Small intestine (tissue), 7 donors: ENCODE results near the gene MYD88. TPM values are rescaled to one million over a fixed set of nuclear protein-coding genes. Genes with fewer than 3 reads are reported as not detected.

ENCODE experiments used
- DNase-seq, 2 donors: peaks; one replicate each; pipeline versions ENCODE4 v3.0.0 to v3.0.0-alpha.2; 2013
- FAIRE-seq: peaks from 2 replicates; lab custom pipeline; 2012; peaks lifted over from hg19 to GRCh38; lab: Jason Lieb, UNC
- H3K27ac ChIP-seq, 3 donors: one replicate each; pipeline ENCODE4 v1.5.1; 2013; ENCODE audit warnings: low read length in 2 of 3, mild to moderate bottlenecking in 2 of 3, control low read depth in 1 of 3, inconsistent platforms in 1 of 3, low read depth in 1 of 3, moderate library complexity in 1 of 3
- H3K27me3 ChIP-seq, 3 donors: one replicate each; pipeline ENCODE4 v1.6.1; 2013; ENCODE audit warnings: low read length in 3 of 3, inconsistent platforms in 1 of 3; ENCODE audit not compliant: control insufficient read depth in 3 of 3, insufficient read depth in 3 of 3
- H3K36me3 ChIP-seq, 3 donors: one replicate each; pipeline ENCODE4 v1.6.1; 2013; ENCODE audit warnings: low read length in 3 of 3, inconsistent platforms in 1 of 3, low read depth in 1 of 3, mild to moderate bottlenecking in 1 of 3, moderate library complexity in 1 of 3; ENCODE audit not compliant: control insufficient read depth in 3 of 3, insufficient read depth in 2 of 3
- H3K4me1 ChIP-seq, 3 donors: one replicate each; pipeline ENCODE4 v1.6.1; 2013; ENCODE audit warnings: low read length in 2 of 3, inconsistent platforms in 1 of 3, low read depth in 1 of 3, mild to moderate bottlenecking in 1 of 3, moderate library complexity in 1 of 3; ENCODE audit not compliant: control insufficient read depth in 3 of 3, insufficient read depth in 2 of 3
- H3K4me3 ChIP-seq, 3 donors: one replicate each; pipeline ENCODE4 v1.5.1; 2013; ENCODE audit warnings: low read length in 3 of 3, control low read depth in 1 of 3, inconsistent platforms in 1 of 3, low read depth in 1 of 3, mild to moderate bottlenecking in 1 of 3, moderate library complexity in 1 of 3
- H3K9me3 ChIP-seq, 2 donors: one replicate each; pipeline ENCODE4 v1.6.1; 2013; ENCODE audit warnings: low read depth in 1 of 2, low read length in 1 of 2; ENCODE audit not compliant: control insufficient read depth in 2 of 2, insufficient read depth in 1 of 2
- WGBS, 3 donors: extraction: QIAGEN DNeasy Blood & Tissue Kit; methylation state at CpG; one replicate each; pipeline ENCODE4 v1.1.7; 2013; 5-methylcytosine and 5-hydroxymethylcytosine counted together
- polyA plus RNA-seq, 4 donors: library from polyadenylated mRNA; stranded (reverse) in 3 of 4; unstranded in 1 of 4; fragments of 200-250 nt in 3 of 4; fragments of 120-200 nt in 1 of 4; gene quantifications; one replicate each; pipeline versions ENCODE4 v1.2.1 to v1.2.3, GENCODE V29; 2013
- donor health status: healthy with polysubstance abuse.
- donor health status: control.
- donor health status: control.
- donor health status: Bipolar disorder and iron deficiency.
- donor health status: healthy.

The MYD88 gene
- polyA plus RNA-seq, 4 donors = 30.5 to 62.2 (median 41.8) TPM

- no peaks in the 10 kb centered on the region for H3K9me3 ChIP-seq
- no peaks in the 10 kb centered on the region for H3K36me3 ChIP-seq
- peak in 1 of 2 donors; percentile 63 for DNase-seq
- WGBS, 3 donors = 0 to 1% (median 1%) methylated on average over 51 to 62 of the region's 62 CpGs
- H3K4me3 ChIP-seq = peak overlapping the region; percentile 68 to 90 (median 78)
- no peak for FAIRE-seq
- H3K4me1 ChIP-seq = peaks cover 10 to 12% (median 10%) of the 10 kb centered on the region in 3 donors
- peak overlapping the region; percentile 90 to 98 (median 92) for H3K27ac ChIP-seq
- no peaks in the 10 kb centered on the region for H3K27me3 ChIP-seq
Observed at GRCh38 chr3:38165722-38166387, 27.4 kb downstream of the MYD88 start.

- 83 to 90% (median 85%) methylated on average over 4 of the region's 4 CpGs for WGBS, 3 donors
- FAIRE-seq (no peak), DNase-seq (no peak)
- Histone ChIP-seq H3K4me1 (peaks cover 10 to 12% (median 11%) of the 10 kb centered on the region in 3 donors), H3K27me3 (no peaks in the 10 kb centered on the region), H3K36me3 (no peaks in the 10 kb centered on the region), H3K27ac (no peak overlapping the region), H3K4me3 (no peak overlapping the region), H3K9me3 (no peaks in the 10 kb centered on the region)
Observed at GRCh38 chr3:38167591-38167990, 29.1 kb downstream of the MYD88 start.

GRCh38 chr3:38168151-38169026 is 29.9 kb downstream of the MYD88 start:
- no peak overlapping the region for H3K4me3 ChIP-seq
- 94 to 95% (median 94%) methylated on average over 4 of the region's 4 CpGs for WGBS, 3 donors
- no peak for FAIRE-seq
- H3K36me3 ChIP-seq = no peaks in the 10 kb centered on the region
- peaks cover 10 to 13% (median 12%) of the 10 kb centered on the region in 3 donors for H3K4me1 ChIP-seq
- DNase-seq = no peak
- no peaks in the 10 kb centered on the region for H3K9me3 ChIP-seq
- H3K27me3 ChIP-seq = no peaks in the 10 kb centered on the region
- no peak overlapping the region for H3K27ac ChIP-seq

- no peaks in the 10 kb centered on the region for H3K36me3 ChIP-seq
- no peak for FAIRE-seq
- H3K4me3 ChIP-seq = no peak overlapping the region
- H3K27ac ChIP-seq = no peak overlapping the region
- no peak for DNase-seq
- H3K4me1 ChIP-seq = peaks cover 10 to 11% (median 11%) of the 10 kb centered on the region in 3 donors
- 58 to 75% (median 74%) methylated on average over 1 of the region's 1 CpG for WGBS, 3 donors
- H3K27me3 ChIP-seq = no peaks in the 10 kb centered on the region
- H3K9me3 ChIP-seq = no peaks in the 10 kb centered on the region
Observed at GRCh38 chr3:38169027-38169317, 30.5 kb downstream of the MYD88 start.

- no peaks in the 10 kb centered on the region for H3K9me3 ChIP-seq
- H3K27ac ChIP-seq = no peak overlapping the region
- DNase-seq = no peak
- FAIRE-seq = no peak
- no peaks in the 10 kb centered on the region for H3K27me3 ChIP-seq
- H3K36me3 ChIP-seq = no peaks in the 10 kb centered on the region
- peaks cover 6 to 10% (median 10%) of the 10 kb centered on the region in 3 donors for H3K4me1 ChIP-seq
- H3K4me3 ChIP-seq = no peak overlapping the region
- WGBS, 3 donors = 85 to 90% (median 86%) methylated on average over 4 of the region's 4 CpGs
Observed at GRCh38 chr3:38170722-38171121, 32.3 kb downstream of the MYD88 start.

GRCh38 chr3:38171622-38172021 is 33.2 kb downstream of the MYD88 start:
- Histone ChIP-seq H3K4me3 (no peak overlapping the region), H3K9me3 (no peaks in the 10 kb centered on the region), H3K27me3 (no peaks in the 10 kb centered on the region), H3K27ac (no peak overlapping the region), H3K4me1 (peaks cover 6 to 10% (median 9%) of the 10 kb centered on the region in 3 donors), H3K36me3 (no peaks in the 10 kb centered on the region)
- 67 to 86% (median 75%) methylated on average over 2 of the region's 2 CpGs for WGBS, 3 donors
- FAIRE-seq = no peak
- DNase-seq = no peak

- Histone ChIP-seq H3K9me3 (no peaks in the 10 kb centered on the region), H3K4me3 (no peak overlapping the region), H3K27me3 (no peaks in the 10 kb centered on the region), H3K27ac (no peak overlapping the region), H3K36me3 (peaks cover 0 to 7% (median 0%) of the 10 kb centered on the region in 3 donors), H3K4me1 (peaks cover 0 to 6% (median 3%) of the 10 kb centered on the region in 3 donors)
- no peak for FAIRE-seq
- WGBS, 3 donors = 32 to 58% (median 32%) methylated on average over 5 of the region's 5 CpGs
- no peak for DNase-seq
Observed at GRCh38 chr3:38173834-38174418, 35.5 kb downstream of the MYD88 start.

GRCh38 chr3:38177181-38177580 is 38.7 kb downstream of the MYD88 start:
- Histone ChIP-seq H3K27me3 (no peaks in the 10 kb centered on the region), H3K4me1 (peaks cover 0 to 6% (median 3%) of the 10 kb centered on the region in 3 donors), H3K4me3 (no peak overlapping the region), H3K9me3 (no peaks in the 10 kb centered on the region), H3K27ac (no peak overlapping the region), H3K36me3 (peaks cover 0 to 19% (median 5%) of the 10 kb centered on the region in 3 donors)
- no peak for FAIRE-seq
- peak in 1 of 2 donors; percentile 11 for DNase-seq
- WGBS, 3 donors = 50 to 71% (median 62%) methylated on average over 2 of the region's 2 CpGs
